GM19438 (cell line): ENCODE data around the gene AOPEP.

ENCODE experiments used
- ATAC-seq: cut with Tn5 transposase; IDR thresholded peaks from one replicate; pipeline ENCODE4 v1.9.1; 2021; ENCODE audit warnings: low read depth; ENCODE audit not compliant: unreplicated experiment

The AOPEP gene

GRCh38 chr9:95100071-95100627, 373.6 kb downstream of the AOPEP start:
- no peak for ATAC-seq

GRCh38 chr9:95101326-95101725, 374.8 kb downstream of the AOPEP start:
- ATAC-seq: no peak

GRCh38 chr9:95102001-95102433, 375.5 kb downstream of the AOPEP start:
- ATAC-seq: no peak

GRCh38 chr9:95102572-95102971, 376.1 kb downstream of the AOPEP start:
- no peak for ATAC-seq

GRCh38 chr9:95103281-95103771, 376.8 kb downstream of the AOPEP start:
- ATAC-seq: no peak

GRCh38 chr9:95103871-95104580, 377.5 kb downstream of the AOPEP start:
- no peak for ATAC-seq

- ATAC-seq: no peak
These were observed 378.1 kb downstream of the AOPEP start for GRCh38 chr9:95104581-95104960.

GRCh38 chr9:95104980-95105379, 378.5 kb downstream of the AOPEP start:
- ATAC-seq: no peak

GRCh38 chr9:95105519-95106287, 379.2 kb downstream of the AOPEP start:
- no peak for ATAC-seq

- no peak for ATAC-seq
These were observed 380.7 kb downstream of the AOPEP start for GRCh38 chr9:95107001-95107749.

- ATAC-seq: no peak
These were observed 381.5 kb downstream of the AOPEP start for GRCh38 chr9:95107976-95108375.

- ATAC-seq: no peak
These were observed 382.3 kb downstream of the AOPEP start for GRCh38 chr9:95108777-95109176.

GRCh38 chr9:95109456-95109855, 383.0 kb downstream of the AOPEP start:
- ATAC-seq: no peak

GRCh38 chr9:95110921-95111525, 384.5 kb downstream of the AOPEP start:
- no peak for ATAC-seq

- no peak for ATAC-seq
These were observed 385.2 kb downstream of the AOPEP start for GRCh38 chr9:95111716-95112115.

GRCh38 chr9:95112436-95113280, 386.2 kb downstream of the AOPEP start:
- ATAC-seq: no peak

- ATAC-seq: no peak
These were observed 388.6 kb downstream of the AOPEP start for GRCh38 chr9:95115104-95115503.

- no peak for ATAC-seq
These were observed 389.7 kb downstream of the AOPEP start for GRCh38 chr9:95116002-95116807.

GRCh38 chr9:95116808-95117204, 390.3 kb downstream of the AOPEP start:
- no peak for ATAC-seq
